Embryonic facial prominence (tissue), 1 donor: ENCODE results near the gene GSKIP.

Experiments used
- DNase-seq: peaks from one replicate; pipeline ENCODE4 v3.0.0-alpha.2; 2016; ENCODE audit errors: extremely low spot score

Gene GSKIP

DNA sequence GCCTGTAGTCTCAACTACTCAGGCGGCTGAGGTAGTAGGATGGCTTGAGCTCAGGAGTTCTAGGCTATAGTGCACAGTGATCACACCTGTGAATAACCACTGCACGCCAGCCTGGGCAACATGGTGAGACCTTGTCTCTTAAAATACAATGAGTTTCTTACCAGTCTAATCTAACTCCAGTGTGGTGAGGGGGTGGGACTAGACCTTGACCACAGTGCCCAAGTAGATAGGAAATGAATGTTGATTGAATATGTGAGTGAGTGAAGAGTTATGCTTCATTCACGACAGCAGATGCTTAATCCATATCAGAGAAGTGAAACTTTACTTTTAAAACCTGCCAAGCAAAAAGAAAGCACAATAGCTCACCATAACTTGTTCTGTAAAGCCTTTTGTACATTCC is 17.4 kb downstream of the GSKIP start:
- no peak for DNase-seq

- no peak for DNase-seq
Observed at GRCh38 chr14:96383445-96383844, 20.1 kb downstream of the GSKIP start.

DNA sequence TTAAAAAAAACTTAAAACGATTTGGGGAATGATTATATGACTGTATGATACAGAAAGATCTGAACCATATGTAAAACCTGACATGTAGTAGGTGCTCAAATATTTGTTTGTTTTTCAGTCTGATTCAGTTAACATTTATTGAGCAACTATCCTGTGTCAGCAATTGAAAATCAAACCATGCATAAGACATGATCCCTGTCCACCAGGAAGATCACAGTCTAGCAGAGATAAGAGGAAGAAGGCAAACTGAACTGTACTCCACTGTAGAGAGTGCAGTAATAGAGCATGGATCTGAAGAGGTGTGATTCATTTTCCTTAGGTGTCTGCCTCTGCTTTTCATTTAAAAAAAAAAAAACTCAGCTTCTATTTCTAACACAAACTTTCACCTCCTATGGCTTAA is 20.7 kb downstream of the GSKIP start:
- DNase-seq = no peak

GRCh38 chr14:96384740-96385139 is 21.4 kb downstream of the GSKIP start:
- no peak for DNase-seq

- no peak for DNase-seq
Observed at GRCh38 chr14:96385385-96385784, 22.1 kb downstream of the GSKIP start.

DNA sequence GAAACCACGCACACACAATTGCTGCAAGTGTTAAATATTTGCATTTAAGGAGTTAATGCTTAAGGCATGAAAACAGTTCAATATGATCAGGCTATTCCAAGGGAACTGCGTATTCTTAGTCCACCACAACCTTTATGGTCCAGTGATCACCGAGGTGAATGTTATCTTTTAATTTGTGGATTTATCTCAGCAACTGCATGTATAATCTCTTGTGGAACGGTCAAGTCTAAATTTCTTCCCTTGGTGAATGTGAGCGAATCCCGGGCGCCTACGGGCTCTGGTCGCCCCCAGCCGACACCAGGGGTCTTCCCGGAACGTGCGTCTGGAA is 27.6 kb downstream of the GSKIP start:
- no peak for DNase-seq

- peak; percentile 85 for DNase-seq
Observed at GRCh38 chr14:96391293-96392118, 28.2 kb downstream of the GSKIP start.

DNA sequence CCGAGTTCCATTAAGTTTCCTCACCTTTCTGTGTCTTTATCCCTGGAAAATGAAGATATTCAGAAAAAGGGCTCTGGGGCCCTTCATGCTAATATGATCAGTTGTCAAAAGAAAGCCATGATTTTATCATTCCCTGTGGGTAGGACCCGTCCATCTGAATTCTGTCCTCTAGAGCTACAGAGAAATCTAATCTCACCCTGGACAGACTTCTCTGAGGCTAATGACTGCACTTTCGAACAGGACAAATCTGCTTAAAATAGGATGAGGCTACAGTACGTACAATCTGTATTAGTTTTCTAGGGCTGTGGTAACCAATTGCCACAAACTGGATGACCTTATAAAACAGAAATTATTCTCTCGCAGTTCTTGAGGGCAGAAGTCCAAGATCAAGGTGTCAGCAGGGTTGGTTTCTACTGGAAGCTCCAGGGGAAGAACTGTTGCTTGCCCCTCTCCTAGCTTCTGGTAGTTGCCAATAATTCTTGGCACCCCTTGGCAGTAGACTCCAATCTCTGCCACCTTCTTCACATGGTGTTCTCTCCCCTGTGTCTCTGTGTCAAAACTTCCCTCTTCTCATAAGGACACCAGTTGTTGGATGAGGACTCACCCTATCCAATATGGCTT is 29.9 kb downstream of the GSKIP start:
- DNase-seq = no peak

DNA sequence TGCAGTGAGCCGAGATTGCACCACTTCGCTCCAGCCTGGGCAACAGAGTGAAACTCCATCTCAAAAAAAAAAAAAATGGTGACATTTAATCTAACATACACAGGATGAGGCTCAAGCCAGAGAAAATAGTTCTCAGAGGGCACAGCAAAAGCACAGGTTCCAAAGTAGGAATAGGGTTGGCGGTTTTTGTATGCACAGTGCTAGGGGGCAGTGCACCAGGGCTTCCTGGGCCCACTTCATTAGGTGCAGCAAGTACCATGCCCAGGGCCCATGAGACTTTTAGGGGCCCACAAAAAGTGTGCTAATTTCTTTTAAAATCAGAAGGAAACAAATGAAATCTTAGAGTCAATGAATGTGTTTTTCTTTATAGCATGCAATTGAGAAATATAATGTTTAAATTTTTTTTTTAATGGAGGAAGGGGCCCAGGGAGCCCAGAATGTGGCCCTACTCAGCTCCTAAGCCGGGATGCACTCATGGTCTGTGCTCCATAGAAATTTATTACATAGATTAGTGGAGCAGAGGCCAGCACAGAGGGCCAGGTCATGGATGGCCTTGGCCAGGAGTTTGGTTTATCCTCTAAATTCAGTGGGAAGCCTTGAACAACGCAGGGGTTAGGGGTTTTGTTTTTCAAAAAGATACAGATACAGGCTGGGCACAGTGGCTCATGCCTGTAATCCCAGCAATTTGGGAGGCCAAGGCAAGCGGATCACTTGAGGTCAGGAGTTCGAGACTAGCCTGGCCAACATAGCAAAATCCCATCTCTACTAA is 30.9 kb downstream of the GSKIP start:
- no peak for DNase-seq

- DNase-seq = no peak
Observed at GRCh38 chr14:96398432-96398831, 35.1 kb downstream of the GSKIP start.

- no peak for DNase-seq
Observed at GRCh38 chr14:96398921-96399320, 35.6 kb downstream of the GSKIP start.

DNA sequence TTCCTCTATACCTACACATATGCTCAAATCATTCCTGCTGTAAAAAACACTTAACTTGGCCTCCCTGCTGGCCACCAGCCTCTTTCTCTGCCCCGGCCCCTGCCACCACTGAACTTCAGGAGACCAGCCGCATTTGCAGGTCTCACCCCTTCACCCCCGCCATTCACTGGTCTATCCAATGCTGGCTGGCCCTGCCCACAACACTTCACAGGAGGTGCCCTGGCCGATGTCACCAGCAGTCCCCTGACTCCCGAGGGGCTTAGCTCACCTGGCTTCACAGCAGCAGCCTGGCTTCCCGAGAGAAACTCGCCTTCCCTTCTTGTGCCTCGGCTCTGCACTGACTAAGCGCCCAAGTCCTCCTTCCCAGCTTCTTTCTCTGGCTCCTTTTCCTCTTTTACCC is 36.1 kb downstream of the GSKIP start:
- DNase-seq = no peak

- DNase-seq = no peak
Observed at GRCh38 chr14:96400495-96400894, 37.2 kb downstream of the GSKIP start.

DNA sequence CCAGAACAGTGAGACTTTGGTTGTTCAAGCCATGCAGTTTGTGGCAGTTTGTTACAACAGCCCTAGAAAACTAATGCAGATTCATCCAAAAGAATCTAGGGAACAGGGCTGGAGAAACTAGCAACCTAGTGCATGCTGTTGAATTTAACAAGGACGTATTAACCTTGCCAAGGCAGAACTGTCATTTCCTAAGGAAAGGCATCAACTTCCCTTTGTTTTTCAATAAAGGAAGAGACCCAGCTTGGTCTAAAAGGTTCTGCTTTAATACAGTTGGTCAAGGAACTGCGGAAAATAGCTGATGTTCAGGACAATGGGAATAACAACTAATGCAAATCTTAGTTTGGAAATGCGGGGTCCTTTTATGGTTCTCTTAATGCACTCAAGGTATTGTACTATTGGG is 40.1 kb downstream of the GSKIP start:
- DNase-seq = no peak

- DNase-seq = no peak
Observed at GRCh38 chr14:96405677-96406076, 42.4 kb downstream of the GSKIP start.

- DNase-seq = no peak
Observed at GRCh38 chr14:96407935-96408570, 44.7 kb downstream of the GSKIP start.

DNA sequence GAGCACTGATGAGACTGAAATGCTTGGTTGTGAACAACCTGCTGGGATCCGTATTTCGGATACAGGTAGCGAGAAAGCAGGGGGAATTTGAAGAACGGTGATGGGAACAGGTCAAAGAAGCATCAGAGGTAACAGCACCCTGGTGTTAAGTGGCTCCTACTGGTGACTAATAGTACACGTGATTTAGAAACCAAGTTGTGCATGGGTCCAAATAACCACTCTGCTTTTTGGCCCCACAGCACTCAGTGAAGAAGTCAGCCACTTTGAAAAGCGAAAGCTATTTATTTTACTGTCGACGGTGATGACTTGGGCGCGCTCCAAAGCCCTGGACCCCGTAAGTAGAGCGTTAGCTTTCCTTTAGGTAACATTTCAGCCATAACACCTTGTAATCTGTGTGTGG is 45.3 kb downstream of the GSKIP start:
- DNase-seq = no peak

- DNase-seq = no peak
Observed at GRCh38 chr14:96409701-96410100, 46.4 kb downstream of the GSKIP start.

DNA sequence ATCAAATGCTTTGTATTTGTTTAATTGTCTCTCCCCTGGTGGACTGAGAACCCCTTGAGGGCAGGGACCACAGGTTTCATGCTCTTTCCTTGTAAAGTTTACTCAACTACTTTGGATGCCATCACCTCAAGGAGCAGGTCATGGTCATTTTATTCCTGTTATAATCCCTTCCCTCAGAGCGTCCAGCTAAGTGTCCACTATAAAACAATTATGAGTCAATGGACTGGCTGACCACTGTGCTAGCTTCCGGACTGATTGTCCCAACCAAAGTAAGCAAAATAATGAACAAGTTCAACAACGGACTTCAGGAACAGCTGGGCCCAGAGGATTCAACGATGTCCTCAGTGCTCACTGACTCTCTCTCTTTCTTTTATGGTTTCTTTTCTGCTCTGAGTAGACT is 46.8 kb downstream of the GSKIP start:
- DNase-seq = no peak

GRCh38 chr14:96413526-96413925 is 50.2 kb downstream of the GSKIP start:
- no peak for DNase-seq

DNA sequence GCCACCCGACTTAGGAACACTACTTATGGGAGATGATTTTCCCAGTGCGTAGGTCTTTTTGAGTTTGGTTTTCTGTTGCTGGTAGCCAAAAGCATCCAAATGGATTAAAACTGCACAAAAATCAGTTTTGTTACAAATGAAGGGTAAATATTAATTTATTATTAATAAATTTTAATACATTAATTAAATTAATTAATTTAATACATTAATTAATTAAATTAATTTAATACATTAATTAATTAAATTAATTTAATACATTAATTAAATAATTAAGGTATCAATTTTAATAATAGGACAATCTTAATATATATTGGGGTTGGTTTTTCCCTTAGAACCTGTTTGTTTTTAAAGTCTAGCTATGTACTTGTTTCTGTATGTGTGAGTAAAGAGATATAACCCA is 52.2 kb downstream of the GSKIP start:
- DNase-seq = no peak

DNA sequence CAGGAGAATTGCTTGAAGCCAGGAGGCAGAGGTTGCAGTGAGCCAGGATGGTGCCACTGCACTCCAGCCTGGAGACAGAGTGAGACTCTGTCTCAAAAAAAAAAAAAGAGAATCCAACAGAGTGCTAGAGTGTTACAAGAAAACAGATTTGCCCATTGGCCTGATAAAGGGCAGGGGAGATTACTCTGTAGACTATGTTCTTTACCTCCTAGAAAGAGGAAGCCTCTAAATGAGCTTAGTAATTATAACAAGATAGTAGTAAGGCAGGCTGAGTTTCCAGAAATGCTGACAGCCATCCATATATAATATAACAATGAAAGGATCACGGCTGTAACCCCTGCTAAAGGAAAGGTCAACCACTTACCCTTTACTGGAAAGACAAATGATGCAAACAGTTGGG is 53.0 kb downstream of the GSKIP start:
- DNase-seq = no peak
